ENCODE data around the gene ABLIM1. TPM values are rescaled to one million over a fixed set of nuclear protein-coding genes. Genes with fewer than 3 reads are reported as not detected.

The ABLIM1 gene
- polyA plus RNA-seq, 2 donors = 104 to 121 TPM

DNA sequence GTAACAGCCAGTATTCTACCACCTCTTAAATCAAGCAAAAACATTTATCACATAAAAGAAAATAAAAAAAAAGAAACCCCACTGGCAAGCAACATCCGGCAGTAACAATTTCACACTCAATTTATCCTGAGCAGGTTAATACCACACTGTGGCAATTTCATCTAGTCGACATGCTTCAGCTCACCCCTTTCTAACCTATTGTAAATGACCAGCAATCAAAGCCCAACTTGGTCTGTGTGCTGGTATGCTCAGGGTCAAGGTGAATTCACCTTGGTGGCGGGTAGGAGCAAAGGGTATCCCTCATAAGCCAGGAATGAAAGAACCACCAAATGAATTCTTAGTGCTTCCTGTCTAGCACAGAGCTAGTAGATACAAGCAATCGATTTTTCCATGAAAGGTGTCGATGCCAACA lies 144.7 kb downstream of the ABLIM1 start:
- Histone ChIP-seq H3K4me1 (ENCODE audit: control insufficient read depth in 2 of 2, insufficient read depth in 2 of 2, low read length in 1 of 2) (peaks cover 0 to 11% of the 10 kb centered on the region in 2 donors), H3K36me3 (ENCODE audit: control insufficient read depth in 2 of 2, insufficient read depth in 2 of 2, low read length in 1 of 2) (peaks cover 0 to 5% of the 10 kb centered on the region in 2 donors), H3K27ac (ENCODE audit: low read depth in 2 of 2, low read length in 1 of 2) (peak overlapping the region in 1 of 2 donors; percentile 41), H3K9me3 (ENCODE audit: control insufficient read depth in 2 of 2, insufficient read depth in 1 of 2, low read depth in 1 of 2, low read length in 1 of 2) (no peaks in the 10 kb centered on the region), H3K4me3 (ENCODE audit: low read depth in 1 of 2, low read length in 2 of 2) (no peak overlapping the region), H3K27me3 (ENCODE audit: control insufficient read depth in 1 of 2, insufficient read depth in 2 of 2, low read length in 2 of 2) (no peaks in the 10 kb centered on the region)
- 56 to 61% methylated on average over 5 of the region's 5 CpGs for WGBS, 2 donors

GRCh38 chr10:114511881-114512280 lies 146.2 kb downstream of the ABLIM1 start:
- no peaks in the 10 kb centered on the region for H3K9me3 ChIP-seq (ENCODE audit: control insufficient read depth in 2 of 2, insufficient read depth in 1 of 2, low read depth in 1 of 2, low read length in 1 of 2)
- H3K4me1 ChIP-seq (ENCODE audit: control insufficient read depth in 2 of 2, insufficient read depth in 2 of 2, low read length in 1 of 2) = peaks cover 0 to 13% of the 10 kb centered on the region in 2 donors
- WGBS, 2 donors = 84 to 90% methylated on average over 5 of the region's 5 CpGs
- H3K36me3 ChIP-seq (ENCODE audit: control insufficient read depth in 2 of 2, insufficient read depth in 2 of 2, low read length in 1 of 2) = peaks cover 0 to 5% of the 10 kb centered on the region in 2 donors
- H3K27me3 ChIP-seq (ENCODE audit: control insufficient read depth in 1 of 2, insufficient read depth in 2 of 2, low read length in 2 of 2) = no peaks in the 10 kb centered on the region
- H3K4me3 ChIP-seq (ENCODE audit: low read depth in 1 of 2, low read length in 2 of 2) = no peak overlapping the region
- peak overlapping the region in 1 of 2 donors; percentile 40 for H3K27ac ChIP-seq (ENCODE audit: low read depth in 2 of 2, low read length in 1 of 2)

- Histone ChIP-seq H3K36me3 (ENCODE audit: control insufficient read depth in 2 of 2, insufficient read depth in 2 of 2, low read length in 1 of 2) (peaks cover 0 to 5% of the 10 kb centered on the region in 2 donors), H3K27ac (ENCODE audit: low read depth in 2 of 2, low read length in 1 of 2) (peak overlapping the region in 1 of 2 donors; percentile 68), H3K9me3 (ENCODE audit: control insufficient read depth in 2 of 2, insufficient read depth in 1 of 2, low read depth in 1 of 2, low read length in 1 of 2) (no peaks in the 10 kb centered on the region), H3K4me1 (ENCODE audit: control insufficient read depth in 2 of 2, insufficient read depth in 2 of 2, low read length in 1 of 2) (peaks cover 0 to 8% of the 10 kb centered on the region in 2 donors), H3K4me3 (ENCODE audit: low read depth in 1 of 2, low read length in 2 of 2) (no peak overlapping the region), H3K27me3 (ENCODE audit: control insufficient read depth in 1 of 2, insufficient read depth in 2 of 2, low read length in 2 of 2) (no peaks in the 10 kb centered on the region)
- WGBS, 2 donors = 83 to 88% methylated on average over 3 of the region's 3 CpGs
Measured at GRCh38 chr10:114508376-114508775, 149.7 kb downstream of the ABLIM1 start.

DNA sequence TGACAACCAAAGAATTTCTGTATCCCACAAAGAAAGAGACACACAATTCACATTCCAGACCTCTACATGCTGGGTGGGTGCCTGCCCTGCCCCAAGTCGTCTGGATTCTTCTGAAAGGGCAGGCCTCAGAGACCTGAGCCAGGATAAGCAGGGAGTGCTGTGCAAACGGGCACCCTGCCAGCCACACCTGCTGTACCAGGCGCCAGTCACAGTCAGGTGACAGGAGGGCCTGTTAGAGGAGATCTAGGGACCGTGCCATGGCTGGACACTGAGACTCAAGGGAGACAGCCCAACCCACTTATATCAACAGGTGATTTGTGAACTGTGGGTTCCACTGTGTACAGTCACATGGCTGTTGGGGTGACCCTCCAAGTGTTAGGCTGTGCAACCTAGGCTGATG lies 150.6 kb downstream of the ABLIM1 start:
- 23 to 37% methylated on average over 4 of the region's 4 CpGs for WGBS, 2 donors
- H3K36me3 ChIP-seq (ENCODE audit: control insufficient read depth in 2 of 2, insufficient read depth in 2 of 2, low read length in 1 of 2) = peaks cover 0 to 5% of the 10 kb centered on the region in 2 donors
- no peaks in the 10 kb centered on the region for H3K9me3 ChIP-seq (ENCODE audit: control insufficient read depth in 2 of 2, insufficient read depth in 1 of 2, low read depth in 1 of 2, low read length in 1 of 2)
- peaks cover 2 to 8% of the 10 kb centered on the region in 2 donors for H3K4me1 ChIP-seq (ENCODE audit: control insufficient read depth in 2 of 2, insufficient read depth in 2 of 2, low read length in 1 of 2)
- no peak overlapping the region for H3K4me3 ChIP-seq (ENCODE audit: low read depth in 1 of 2, low read length in 2 of 2)
- no peaks in the 10 kb centered on the region for H3K27me3 ChIP-seq (ENCODE audit: control insufficient read depth in 1 of 2, insufficient read depth in 2 of 2, low read length in 2 of 2)
- peak overlapping the region; percentile 68 to 95 for H3K27ac ChIP-seq (ENCODE audit: low read depth in 2 of 2, low read length in 1 of 2)

- 52 to 53% methylated on average over 3 of the region's 3 CpGs for WGBS, 2 donors
- H3K4me1 ChIP-seq (ENCODE audit: control insufficient read depth in 2 of 2, insufficient read depth in 2 of 2, low read length in 1 of 2) = peaks cover 2 to 8% of the 10 kb centered on the region in 2 donors
Measured at GRCh38 chr10:114506871-114507385, 151.1 kb downstream of the ABLIM1 start.

DNA sequence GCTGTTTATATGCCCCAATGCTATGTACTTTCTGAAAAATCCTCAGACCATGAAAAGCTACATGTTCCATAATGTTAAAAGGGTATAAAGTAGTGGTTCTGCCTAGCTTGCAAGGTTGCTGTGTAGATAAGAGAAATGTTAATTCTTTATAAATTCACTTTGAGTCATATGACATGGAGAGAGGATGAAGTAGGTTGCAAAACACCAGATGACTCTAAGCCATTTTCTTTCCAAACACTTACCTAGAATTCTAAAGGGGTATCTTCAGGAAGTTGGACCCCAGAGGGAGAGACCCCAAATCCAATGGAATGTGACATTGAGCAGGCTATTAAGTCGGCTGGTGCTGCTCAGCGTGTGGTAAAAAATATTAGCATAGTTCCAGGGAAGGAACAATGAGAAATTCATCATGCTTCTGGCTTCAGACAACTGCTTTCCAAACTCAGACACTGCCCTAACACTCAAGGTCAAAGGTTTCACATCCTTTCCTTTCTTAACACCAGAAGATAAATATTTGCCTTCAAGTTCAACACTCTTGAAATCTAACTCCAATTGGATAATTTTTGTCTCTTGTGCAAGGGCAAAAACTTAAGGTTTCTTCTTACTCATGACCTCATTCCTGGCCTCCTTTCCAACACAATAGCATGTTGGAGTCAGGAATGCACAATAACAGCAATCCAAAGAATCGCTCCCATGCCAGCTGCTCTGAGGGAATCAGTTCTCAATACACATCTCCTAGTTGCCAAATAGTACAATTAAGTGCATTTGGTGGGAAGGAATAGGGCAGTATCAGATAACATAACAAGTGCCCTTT lies 153.1 kb downstream of the ABLIM1 start:
- Histone ChIP-seq H3K27ac (ENCODE audit: low read depth in 2 of 2, low read length in 1 of 2) (peak overlapping the region; percentile 12 to 81), H3K9me3 (ENCODE audit: control insufficient read depth in 2 of 2, insufficient read depth in 1 of 2, low read depth in 1 of 2, low read length in 1 of 2) (no peaks in the 10 kb centered on the region), H3K36me3 (ENCODE audit: control insufficient read depth in 2 of 2, insufficient read depth in 2 of 2, low read length in 1 of 2) (peaks cover 0 to 5% of the 10 kb centered on the region in 2 donors), H3K4me3 (ENCODE audit: low read depth in 1 of 2, low read length in 2 of 2) (no peak overlapping the region), H3K27me3 (ENCODE audit: control insufficient read depth in 1 of 2, insufficient read depth in 2 of 2, low read length in 2 of 2) (no peaks in the 10 kb centered on the region), H3K4me1 (ENCODE audit: control insufficient read depth in 2 of 2, insufficient read depth in 2 of 2, low read length in 1 of 2) (peaks cover 2 to 10% of the 10 kb centered on the region in 2 donors)
- 27 to 41% methylated on average over 3 of the region's 3 CpGs for WGBS, 2 donors

More at GRCh38 chr10:114506871-114507385, 151.1 kb downstream of the ABLIM1 start:
- Histone ChIP-seq H3K4me3 (ENCODE audit: low read depth in 1 of 2, low read length in 2 of 2) (no peak overlapping the region), H3K36me3 (ENCODE audit: control insufficient read depth in 2 of 2, insufficient read depth in 2 of 2, low read length in 1 of 2) (peaks cover 0 to 5% of the 10 kb centered on the region in 2 donors), H3K27ac (ENCODE audit: low read depth in 2 of 2, low read length in 1 of 2) (peak overlapping the region; percentile 68 to 95), H3K27me3 (ENCODE audit: control insufficient read depth in 1 of 2, insufficient read depth in 2 of 2, low read length in 2 of 2) (no peaks in the 10 kb centered on the region), H3K9me3 (ENCODE audit: control insufficient read depth in 2 of 2, insufficient read depth in 1 of 2, low read depth in 1 of 2, low read length in 1 of 2) (no peaks in the 10 kb centered on the region)

GRCh38 chr10:114502074-114502473 lies 156.0 kb downstream of the ABLIM1 start:
- H3K27me3 ChIP-seq (ENCODE audit: control insufficient read depth in 1 of 2, insufficient read depth in 2 of 2, low read length in 2 of 2) = no peaks in the 10 kb centered on the region
- H3K4me3 ChIP-seq (ENCODE audit: low read depth in 1 of 2, low read length in 2 of 2) = no peak overlapping the region
- H3K9me3 ChIP-seq (ENCODE audit: control insufficient read depth in 2 of 2, insufficient read depth in 1 of 2, low read depth in 1 of 2, low read length in 1 of 2) = no peaks in the 10 kb centered on the region
- WGBS, 2 donors = 95 to 97% methylated on average over 1 of the region's 1 CpG
- peaks cover 2 to 6% of the 10 kb centered on the region in 2 donors for H3K4me1 ChIP-seq (ENCODE audit: control insufficient read depth in 2 of 2, insufficient read depth in 2 of 2, low read length in 1 of 2)
- H3K27ac ChIP-seq (ENCODE audit: low read depth in 2 of 2, low read length in 1 of 2) = no peak overlapping the region
- H3K36me3 ChIP-seq (ENCODE audit: control insufficient read depth in 2 of 2, insufficient read depth in 2 of 2, low read length in 1 of 2) = peaks cover 0 to under 1% of the 10 kb centered on the region in 2 donors

DNA sequence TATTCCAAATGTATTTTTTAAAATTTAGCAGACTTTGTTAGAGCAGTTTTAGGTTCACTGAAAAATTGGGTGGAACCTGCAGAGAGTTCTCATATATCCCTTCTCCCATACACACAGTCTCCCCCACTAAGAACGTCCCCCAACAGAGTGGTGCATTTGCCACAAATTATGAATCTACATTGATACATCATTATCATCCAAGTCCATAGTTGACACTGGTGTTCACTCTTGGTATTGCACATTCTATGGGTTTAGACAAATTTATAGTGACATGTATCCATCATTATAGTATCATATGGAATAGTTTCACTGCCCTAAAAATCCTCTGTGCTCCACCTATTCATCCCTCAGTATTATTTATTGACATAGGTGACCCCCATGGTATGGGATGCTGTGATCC lies 156.4 kb downstream of the ABLIM1 start:
- Histone ChIP-seq H3K27me3 (ENCODE audit: control insufficient read depth in 1 of 2, insufficient read depth in 2 of 2, low read length in 2 of 2) (no peaks in the 10 kb centered on the region), H3K9me3 (ENCODE audit: control insufficient read depth in 2 of 2, insufficient read depth in 1 of 2, low read depth in 1 of 2, low read length in 1 of 2) (no peaks in the 10 kb centered on the region), H3K4me3 (ENCODE audit: low read depth in 1 of 2, low read length in 2 of 2) (no peak overlapping the region), H3K4me1 (ENCODE audit: control insufficient read depth in 2 of 2, insufficient read depth in 2 of 2, low read length in 1 of 2) (peaks cover 2 to 6% of the 10 kb centered on the region in 2 donors), H3K27ac (ENCODE audit: low read depth in 2 of 2, low read length in 1 of 2) (no peak overlapping the region), H3K36me3 (ENCODE audit: control insufficient read depth in 2 of 2, insufficient read depth in 2 of 2, low read length in 1 of 2) (peaks cover 0 to 2% of the 10 kb centered on the region in 2 donors)
- WGBS, 2 donors = 92 to 94% methylated on average over 1 of the region's 1 CpG

DNA sequence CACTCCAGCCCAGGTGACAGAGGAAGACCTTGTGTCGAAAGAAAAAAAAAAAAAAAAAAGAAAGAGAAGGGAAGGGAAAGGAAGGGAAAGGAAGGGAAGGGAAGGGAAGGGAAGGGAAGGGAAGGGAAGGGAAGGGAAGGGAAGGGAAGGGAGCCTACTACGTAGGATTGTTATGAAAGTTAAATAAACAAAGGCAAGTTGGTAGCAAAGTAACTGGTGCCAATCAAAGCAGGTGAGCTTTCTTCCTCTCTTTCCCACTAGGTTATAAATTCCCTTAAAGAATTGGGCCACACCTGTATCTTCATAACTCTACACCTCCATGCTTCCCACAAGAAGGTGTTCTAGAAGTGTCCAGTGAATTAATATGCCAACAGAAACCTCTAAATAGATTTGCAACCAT lies 157.4 kb downstream of the ABLIM1 start:
- WGBS, 2 donors = 33 to 42% methylated on average over 2 of the region's 2 CpGs
- H3K27ac ChIP-seq (ENCODE audit: low read depth in 2 of 2, low read length in 1 of 2) = peak overlapping the region; percentile 95 to 96
- H3K4me3 ChIP-seq (ENCODE audit: low read depth in 1 of 2, low read length in 2 of 2) = no peak overlapping the region
- H3K9me3 ChIP-seq (ENCODE audit: control insufficient read depth in 2 of 2, insufficient read depth in 1 of 2, low read depth in 1 of 2, low read length in 1 of 2) = no peaks in the 10 kb centered on the region
- H3K36me3 ChIP-seq (ENCODE audit: control insufficient read depth in 2 of 2, insufficient read depth in 2 of 2, low read length in 1 of 2) = peaks cover 0 to 2% of the 10 kb centered on the region in 2 donors
- no peaks in the 10 kb centered on the region for H3K27me3 ChIP-seq (ENCODE audit: control insufficient read depth in 1 of 2, insufficient read depth in 2 of 2, low read length in 2 of 2)
- peaks cover 2 to 4% of the 10 kb centered on the region in 2 donors for H3K4me1 ChIP-seq (ENCODE audit: control insufficient read depth in 2 of 2, insufficient read depth in 2 of 2, low read length in 1 of 2)

Data from esophagus (tissue), 2 donors.